AG09309 (cell line): Measurements from ENCODE around the gene CFAP251.

ENCODE experiments used
- DNase-seq: peaks from one replicate; pipeline ENCODE4 v3.0.0-alpha.2; 2010; ENCODE audit warnings: low read depth
- H3K4me3 ChIP-seq: 2 replicates; pipeline ENCODE4 v1.5.1; 2011; ENCODE audit warnings: mild to moderate bottlenecking, low read depth, low read length, moderate library complexity; ENCODE audit not compliant: control insufficient read depth
- CTCF ChIP-seq: IDR thresholded peaks from 2 replicates; pipeline ENCODE4 v1.5.1; 2011; ENCODE audit warnings: mild to moderate bottlenecking, low read depth, low read length, inconsistent platforms; ENCODE audit not compliant: insufficient read depth, control insufficient read depth; ENCODE audit errors: missing control alignments

Gene CFAP251

GRCh38 chr12:122026706-122027333 is 108.4 kb downstream of the CFAP251 start:
- no peak for DNase-seq
- H3K4me3 ChIP-seq: no peak overlapping the region
- TF ChIP-seq CTCF: no peak

GRCh38 chr12:122028165-122028904 is 109.9 kb downstream of the CFAP251 start:
- no peak for DNase-seq
- no peak for TF ChIP-seq CTCF
- H3K4me3 ChIP-seq: no peak overlapping the region

- DNase-seq: no peak
- no peak for TF ChIP-seq CTCF
- no peak overlapping the region for H3K4me3 ChIP-seq
These were observed 110.6 kb downstream of the CFAP251 start for GRCh38 chr12:122028905-122029560.

GRCh38 chr12:122029620-122030423 is 111.4 kb downstream of the CFAP251 start:
- no peak overlapping the region for H3K4me3 ChIP-seq
- no peak for DNase-seq
- no peak for TF ChIP-seq CTCF

- no peak for TF ChIP-seq CTCF
- no peak for DNase-seq
- H3K4me3 ChIP-seq: no peak overlapping the region
These were observed 112.1 kb downstream of the CFAP251 start for GRCh38 chr12:122030424-122031035.
